Osteoblast (primary cell): ENCODE data around the gene CREB3. TPM values are rescaled to one million over a fixed set of nuclear protein-coding genes. Genes with fewer than 3 reads are reported as not detected.

ENCODE experiments used
- DNase-seq: peaks from one replicate; pipeline ENCODE4 v3.0.0; 2011; ENCODE audit warnings: low spot score, mixed read lengths; ENCODE audit not compliant: insufficient read length; ENCODE audit errors: missing footprints
- H2AFZ ChIP-seq: 2 replicates; pipeline ENCODE4 v1.6.0; 2011; ENCODE audit warnings: mild to moderate bottlenecking, low read length
- H3K27ac ChIP-seq: 2 replicates; pipeline ENCODE4 v1.5.1; 2011; ENCODE audit warnings: mild to moderate bottlenecking, low read depth, low read length, moderate library complexity
- H3K27me3 ChIP-seq: 2 replicates; pipeline ENCODE4 v1.6.0; 2012; ENCODE audit warnings: mild to moderate bottlenecking, control low read depth, inconsistent platforms, low read length, moderate library complexity; ENCODE audit not compliant: insufficient read depth
- H3K36me3 ChIP-seq: 2 replicates; pipeline ENCODE4 v1.5.1; 2011; ENCODE audit warnings: mild to moderate bottlenecking, low read length, control low read depth, moderate library complexity; ENCODE audit not compliant: insufficient read depth
- H3K4me1 ChIP-seq: 2 replicates; pipeline ENCODE4 v1.5.1; 2011; ENCODE audit warnings: mild to moderate bottlenecking, low read length, control low read depth, moderate library complexity; ENCODE audit not compliant: insufficient read depth
- H3K4me2 ChIP-seq: 2 replicates; pipeline ENCODE4 v1.6.0; 2011; ENCODE audit warnings: mild to moderate bottlenecking, low read length; ENCODE audit not compliant: insufficient read depth
- H3K4me3 ChIP-seq: fragments of 200-600 bp; sonication (generic); 3 replicates; pipeline ENCODE4 v1.5.1; 2012; ENCODE audit warnings: mild to moderate bottlenecking, low read length, inconsistent platforms; ENCODE audit not compliant: insufficient read depth
- H3K79me2 ChIP-seq: 2 replicates; pipeline ENCODE4 v1.6.0; 2012; ENCODE audit warnings: mild to moderate bottlenecking, low read length, control low read depth, inconsistent platforms; ENCODE audit not compliant: insufficient read depth
- H3K9me3 ChIP-seq: 2 replicates; pipeline ENCODE4 v1.5.1; 2011; ENCODE audit warnings: low read depth, low read length, control low read depth
- H4K20me1 ChIP-seq: 2 replicates; pipeline ENCODE4 v1.6.0; 2012; ENCODE audit warnings: mild to moderate bottlenecking, low read length, control low read depth; ENCODE audit not compliant: insufficient read depth
- CTCF ChIP-seq: IDR thresholded peaks from 2 replicates; pipeline ENCODE4 v1.5.1; 2011; ENCODE audit warnings: mild to moderate bottlenecking, low read depth, low read length, moderate library complexity; ENCODE audit errors: extremely low read depth
- total RNA-seq: library from RNA; depleted of rRNA; stranded (reverse); fragments of >200 nt; gene quantifications from 2 replicates; pipeline ENCODE4 v1.2.3, GENCODE V29; 2012

CREB3 gene
- total RNA-seq, 1 donor, result 64.8 TPM

DNA sequence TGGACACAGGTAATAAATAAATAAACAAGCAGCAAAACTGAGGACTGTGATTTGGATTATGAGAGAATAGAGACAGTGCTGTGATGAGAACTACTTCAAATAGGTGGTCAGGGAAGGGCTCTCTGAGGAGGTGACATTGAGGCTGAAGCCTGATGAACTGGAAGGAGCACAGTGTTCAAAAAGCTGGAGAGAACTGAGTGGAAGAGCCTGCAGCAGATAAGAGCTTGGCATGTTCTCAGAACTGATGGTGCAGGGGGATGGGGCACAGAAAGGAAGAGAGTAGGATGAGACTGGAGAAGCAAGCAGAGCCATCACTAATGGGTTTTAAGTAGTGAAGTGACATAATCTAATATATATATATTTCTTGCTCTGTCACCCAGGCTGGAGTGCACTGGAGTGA, 31.5 kb upstream of the CREB3 start:
- peaks cover 99% of the 10 kb centered on the region for H3K36me3 ChIP-seq
- H3K27ac ChIP-seq, result no peak overlapping the region
- no peaks in the 10 kb centered on the region for H3K9me3 ChIP-seq
- H3K79me2 ChIP-seq, result peaks cover 22% of the 10 kb centered on the region
- no peak for TF ChIP-seq CTCF
- DNase-seq, result no peak
- no peak overlapping the region for H3K4me2 ChIP-seq
- no peaks in the 10 kb centered on the region for H3K27me3 ChIP-seq
- peaks cover 53% of the 10 kb centered on the region for H4K20me1 ChIP-seq
- no peak overlapping the region for H2AFZ ChIP-seq
- peaks cover 4% of the 10 kb centered on the region for H3K4me1 ChIP-seq
- H3K4me3 ChIP-seq, result no peak overlapping the region

GRCh38 chr9:35702696-35703095, 29.8 kb upstream of the CREB3 start:
- no peaks in the 10 kb centered on the region for H3K27me3 ChIP-seq
- no peak for TF ChIP-seq CTCF
- peaks cover 99% of the 10 kb centered on the region for H3K36me3 ChIP-seq
- H3K27ac ChIP-seq, result no peak overlapping the region
- H3K4me2 ChIP-seq, result no peak overlapping the region
- DNase-seq, result no peak
- no peaks in the 10 kb centered on the region for H3K4me1 ChIP-seq
- H4K20me1 ChIP-seq, result peaks cover 44% of the 10 kb centered on the region
- no peaks in the 10 kb centered on the region for H3K9me3 ChIP-seq
- peaks cover 35% of the 10 kb centered on the region for H3K79me2 ChIP-seq
- H2AFZ ChIP-seq, result no peak overlapping the region
- H3K4me3 ChIP-seq, result no peak overlapping the region

DNA sequence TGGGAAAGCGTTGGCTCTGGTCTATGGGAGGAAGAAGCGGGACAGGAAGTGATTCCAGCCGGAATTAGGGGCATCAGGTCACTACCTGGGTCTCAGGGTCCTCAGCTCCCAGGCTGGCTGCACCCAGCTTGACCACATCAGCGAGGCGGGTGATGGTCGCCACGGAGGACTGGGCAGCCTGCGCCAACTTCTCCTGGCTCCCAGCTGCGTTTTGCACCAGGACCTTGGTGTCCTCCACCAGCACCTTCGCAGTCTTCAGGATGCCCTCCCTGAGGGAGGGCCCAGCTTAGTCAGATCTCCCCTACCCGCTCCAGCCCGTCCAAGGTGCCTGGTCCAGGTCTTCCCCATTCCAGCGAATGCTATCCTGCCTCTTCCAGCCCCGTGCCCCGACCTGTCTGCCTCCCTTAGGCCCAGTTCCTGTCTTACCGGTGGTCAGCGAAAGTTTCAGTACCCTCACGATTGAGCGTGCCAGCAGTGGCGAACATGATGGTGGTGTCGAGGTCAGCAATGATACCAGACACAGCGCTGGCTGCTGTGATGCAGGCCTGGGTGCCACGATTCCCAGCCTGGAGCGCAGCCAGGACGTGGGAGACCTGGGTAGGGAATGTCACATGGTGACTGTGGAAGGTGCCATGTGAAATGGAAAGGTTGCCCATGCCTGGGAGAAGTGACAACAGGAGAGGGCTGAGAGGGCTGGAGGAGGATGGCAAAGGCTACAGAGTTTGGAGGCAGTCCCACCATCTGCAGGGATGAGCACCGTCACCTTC, 28.4 kb upstream of the CREB3 start:
- DNase-seq, result peak; percentile 42
- no peak for TF ChIP-seq CTCF
- Histone ChIP-seq H3K79me2 (peaks cover 38% of the 10 kb centered on the region), H3K9me3 (no peaks in the 10 kb centered on the region), H2AFZ (no peak overlapping the region), H3K4me1 (no peaks in the 10 kb centered on the region), H4K20me1 (peaks cover 38% of the 10 kb centered on the region), H3K4me3 (no peak overlapping the region), H3K27me3 (no peaks in the 10 kb centered on the region), H3K36me3 (peaks cover 99% of the 10 kb centered on the region), H3K27ac (no peak overlapping the region), H3K4me2 (no peak overlapping the region)

DNA sequence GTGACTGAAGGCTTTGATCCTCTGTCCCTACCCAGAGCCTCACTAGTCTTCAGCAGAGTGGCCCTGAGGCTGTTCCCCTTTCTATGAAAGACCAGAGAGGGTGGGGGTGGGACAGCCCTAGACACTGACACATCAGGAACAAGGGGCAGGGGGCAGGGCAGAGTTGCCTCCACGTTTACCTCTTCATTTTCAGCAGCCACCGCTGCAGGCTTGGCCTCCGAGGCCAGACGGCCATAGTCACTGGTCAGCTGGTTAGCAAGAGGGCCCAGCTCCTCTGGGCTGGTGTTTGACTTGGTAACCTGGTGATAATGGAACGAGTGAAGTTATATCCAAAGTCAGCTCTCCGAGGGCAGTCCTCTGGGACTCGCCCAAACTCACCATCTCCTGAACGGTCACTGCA, 27.1 kb upstream of the CREB3 start:
- DNase-seq, result peak; percentile 74
- Histone ChIP-seq H3K27me3 (no peaks in the 10 kb centered on the region), H3K4me1 (no peaks in the 10 kb centered on the region), H3K36me3 (peaks cover 97% of the 10 kb centered on the region), H3K4me3 (no peak overlapping the region), H3K27ac (no peak overlapping the region), H2AFZ (no peak overlapping the region), H3K79me2 (peaks cover 33% of the 10 kb centered on the region), H3K9me3 (no peaks in the 10 kb centered on the region), H4K20me1 (peaks cover 27% of the 10 kb centered on the region), H3K4me2 (no peak overlapping the region)
- no peak for TF ChIP-seq CTCF
